T-helper 22 cell (primary cell): Measurements from ENCODE around the gene CHD3.
"Not testable (repeated sequence)": the region's sequence is repeated elsewhere in the genome, so short reads cannot be mapped to it uniquely, and the experiment has no call there.

Source experiments
- DNase-seq: peaks from one replicate; pipeline ENCODE4 v3.0.0-alpha.2; 2020; ENCODE audit warnings: low read depth

The CHD3 gene

DNA sequence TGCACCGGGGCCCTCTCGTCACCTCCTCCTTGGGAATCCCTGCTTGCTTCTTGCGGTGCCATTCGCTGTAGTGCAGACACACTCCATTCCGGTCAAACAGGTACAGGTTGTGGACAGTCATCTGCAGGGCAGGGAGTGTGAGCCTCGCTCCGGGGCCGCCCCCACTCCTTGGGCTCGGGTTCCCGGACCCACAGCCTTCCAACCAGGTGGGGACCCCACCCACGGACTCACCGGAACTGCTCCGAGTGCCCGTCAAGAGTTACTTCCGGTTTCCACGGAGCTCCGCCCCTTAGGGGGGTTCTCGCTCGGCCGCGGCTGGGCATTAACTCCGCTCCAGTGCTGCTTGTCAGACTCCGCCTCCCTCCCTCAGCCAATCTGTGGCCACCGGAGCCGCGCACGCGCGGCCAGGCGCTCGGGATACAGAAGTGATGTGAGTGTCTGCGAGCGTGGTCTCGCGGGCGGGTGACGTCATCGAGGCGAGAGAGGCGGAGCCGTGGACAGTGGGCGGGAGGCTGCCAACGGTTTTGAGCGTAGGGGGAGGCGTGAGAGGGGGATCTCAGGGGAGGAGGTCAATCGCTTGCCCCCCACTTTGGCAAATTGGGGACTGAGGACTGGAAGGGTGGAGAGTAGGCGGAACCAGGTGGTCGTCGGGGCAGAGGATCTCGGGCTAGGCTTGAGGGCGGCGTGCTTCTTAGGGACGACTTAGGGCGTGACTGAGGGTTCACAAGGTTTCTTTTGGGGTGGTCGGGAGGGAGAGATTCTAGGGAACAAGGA lies 43.3 kb downstream of the CHD3 start, which contains the start of the genes CNTROB and TRAPPC1:
CNTROB (plus strand) TSS at position 498 of the 774 bp plus-strand sequence. CDS start 874 bp downstream, outside the sequence.
TRAPPC1 (minus strand) TSS at position 238 of the 774 bp plus-strand sequence; CDS start at position 121, 117 bp downstream.
- peak; percentile 99 for DNase-seq

DNA sequence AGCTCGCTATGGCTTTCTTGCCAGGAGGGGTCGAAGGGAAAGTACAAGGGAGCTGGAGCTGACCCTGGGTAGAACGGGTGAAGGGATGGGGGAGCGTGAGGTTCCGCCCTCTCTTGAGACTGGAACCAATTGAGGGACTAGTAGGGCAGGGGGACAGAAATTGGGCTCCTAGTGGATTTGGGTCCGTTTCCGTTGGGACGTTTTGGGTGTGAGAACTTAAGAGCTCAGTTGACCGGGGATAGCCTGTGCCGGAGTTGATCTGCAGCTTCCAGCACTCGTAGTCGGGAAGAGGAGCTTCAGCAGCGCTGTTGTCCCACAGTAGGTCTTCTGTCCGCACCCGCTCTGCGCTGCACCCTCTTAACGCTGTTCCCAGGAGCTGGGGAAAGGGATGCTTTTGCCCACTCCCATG lies 43.9 kb downstream of the CHD3 start:
- no peak for DNase-seq

- no peak for DNase-seq
These were observed 44.4 kb downstream of the CHD3 start for GRCh38 chr17:7932949-7933348.

DNA sequence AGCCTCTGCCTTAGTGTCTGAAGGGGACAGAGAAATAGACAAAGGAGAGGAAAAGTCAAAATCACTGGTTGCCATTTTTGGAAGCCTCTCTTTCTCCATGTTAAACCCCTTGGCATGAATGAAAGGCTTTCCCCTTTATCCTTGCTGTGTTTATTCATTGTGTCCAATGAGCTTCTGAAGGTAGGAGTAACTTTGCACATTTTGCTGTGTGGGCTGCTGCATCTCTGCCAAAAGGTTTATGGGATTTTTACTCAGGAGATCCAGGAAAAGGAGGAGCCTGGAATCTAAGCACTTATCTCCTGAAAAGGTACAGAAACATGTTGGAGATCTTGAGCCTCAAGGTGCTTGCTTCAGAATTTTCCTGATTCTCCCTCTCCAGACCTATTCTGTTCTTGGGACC lies 47.3 kb downstream of the CHD3 start:
- no peak for DNase-seq

DNA sequence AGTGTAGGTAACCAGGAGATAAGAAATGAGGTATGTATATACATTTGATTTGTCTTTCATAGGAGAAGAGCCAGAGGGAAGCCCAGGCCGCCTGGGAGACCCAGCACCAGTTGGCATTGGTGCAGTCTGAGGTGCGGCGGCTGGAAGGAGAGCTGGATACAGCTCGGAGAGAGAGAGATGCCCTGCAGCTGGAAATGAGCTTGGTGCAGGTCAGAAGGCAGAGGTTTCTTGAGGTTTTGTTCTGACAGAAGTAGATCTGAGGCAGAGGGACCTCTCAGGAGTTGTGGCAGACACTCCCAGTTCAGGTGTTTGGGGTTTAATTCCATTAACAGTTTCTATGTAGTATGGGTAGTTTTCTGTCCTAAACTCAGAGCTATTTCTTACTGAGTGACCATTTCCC lies 51.4 kb downstream of the CHD3 start:
- DNase-seq, result no peak

DNA sequence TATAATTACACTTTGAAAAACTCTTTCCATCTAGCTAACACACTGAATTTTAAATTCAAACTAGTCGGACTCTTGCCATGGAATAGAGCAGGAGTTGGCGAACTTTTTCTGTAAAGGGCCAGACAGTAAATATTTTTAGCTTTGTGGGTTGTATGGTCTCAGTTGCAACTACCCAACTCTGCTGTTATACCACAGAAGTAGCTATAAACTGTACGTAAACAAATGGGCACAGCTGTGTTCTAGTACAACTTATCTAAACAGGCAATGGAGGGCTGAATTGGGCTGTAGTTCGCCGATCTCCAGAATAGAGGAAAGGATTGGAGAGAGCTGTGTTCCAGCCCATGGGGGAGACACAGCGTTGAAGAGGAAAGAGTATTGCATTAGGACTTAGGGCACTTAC lies 52.2 kb downstream of the CHD3 start:
- no peak for DNase-seq

GRCh38 chr17:7943291-7943690 lies 54.7 kb downstream of the CHD3 start:
- DNase-seq, result no peak

- no peak for DNase-seq
These were observed 55.7 kb downstream of the CHD3 start for GRCh38 chr17:7944326-7944725.

- no peak for DNase-seq
These were observed 57.1 kb downstream of the CHD3 start for GRCh38 chr17:7945651-7946050.

DNA sequence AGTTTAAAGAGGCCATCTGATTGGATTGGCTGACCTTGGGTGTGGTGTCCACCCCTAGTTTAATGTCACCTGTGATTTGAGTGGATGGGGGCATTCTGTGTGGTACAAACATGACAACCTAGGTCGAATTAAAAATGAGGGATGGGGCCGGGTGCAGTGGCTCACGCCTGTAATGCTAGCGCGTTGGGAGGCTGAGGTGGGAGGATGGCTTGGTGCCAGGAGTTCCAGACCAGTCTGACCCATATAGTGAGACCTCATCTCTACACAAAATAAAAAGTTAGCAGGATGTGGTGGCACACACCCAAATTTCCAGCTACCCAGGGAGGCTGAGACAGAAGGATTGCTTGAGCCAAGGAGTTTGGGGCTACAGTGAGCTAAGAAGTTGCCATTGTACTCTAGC lies 57.9 kb downstream of the CHD3 start:
- no peak for DNase-seq

GRCh38 chr17:7947651-7948050 lies 59.1 kb downstream of the CHD3 start:
- no peak for DNase-seq

- DNase-seq, result no peak
These were observed 62.0 kb downstream of the CHD3 start for GRCh38 chr17:7950578-7950977.

- no peak for DNase-seq
These were observed 62.7 kb downstream of the CHD3 start for GRCh38 chr17:7951143-7951792.

DNA sequence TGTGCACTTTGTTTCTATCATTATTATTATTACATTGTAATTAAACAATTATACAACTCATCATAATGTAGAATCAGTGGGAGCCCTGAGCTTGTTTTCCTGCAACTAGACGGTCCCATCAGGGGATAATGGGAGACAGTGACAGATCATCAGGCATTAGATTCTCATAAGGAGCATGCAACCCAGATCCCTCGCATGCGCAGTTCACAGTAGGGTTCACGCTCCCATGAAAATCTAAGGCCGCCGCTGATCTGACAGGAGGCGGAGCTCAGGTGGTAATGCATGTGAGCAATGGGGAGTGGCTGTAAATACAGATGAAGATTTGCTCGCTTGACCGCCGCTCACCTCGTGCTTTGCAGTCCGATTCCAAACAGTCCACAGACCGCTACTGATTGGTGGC lies 64.7 kb downstream of the CHD3 start:
- not testable (repeated sequence) for DNase-seq

GRCh38 chr17:7955414-7956227 lies 67.0 kb downstream of the CHD3 start:
- DNase-seq, result no peak

- no peak for DNase-seq
These were observed 67.8 kb downstream of the CHD3 start for GRCh38 chr17:7956228-7956965.

DNA sequence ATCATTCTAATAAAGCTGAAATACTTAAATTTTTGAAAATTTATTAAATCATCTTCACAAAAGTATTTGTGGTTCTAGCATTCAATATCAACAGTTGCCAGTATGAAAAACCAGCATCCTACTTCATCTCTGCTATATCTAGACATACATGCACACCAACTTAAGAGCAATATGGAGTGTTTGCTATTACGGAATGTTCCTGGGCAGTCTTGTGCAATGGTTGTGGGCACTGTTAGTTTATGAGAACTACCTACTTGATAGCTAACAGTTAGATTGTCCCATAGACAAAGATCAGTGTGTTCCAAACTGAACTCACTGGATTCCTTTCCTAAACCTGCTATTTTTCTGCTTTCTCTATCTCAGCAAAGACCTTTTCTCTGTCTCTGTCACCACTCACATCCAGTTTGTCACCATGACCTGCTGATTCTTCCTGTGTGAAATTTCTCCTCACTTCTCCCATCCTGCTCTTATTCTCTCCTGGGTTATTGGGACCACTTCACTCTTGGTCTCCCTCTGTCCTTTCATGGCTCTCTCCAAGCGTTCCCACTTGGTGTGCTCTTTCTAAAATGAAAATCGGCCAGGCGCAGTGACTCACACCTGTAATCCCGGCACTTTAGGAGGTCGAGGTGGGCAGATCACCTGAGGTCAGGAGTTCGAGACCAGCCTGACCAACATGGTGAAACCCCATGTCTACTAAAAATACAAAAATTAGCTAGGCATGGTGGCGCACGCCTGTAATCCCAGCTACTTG lies 71.1 kb downstream of the CHD3 start:
- no peak for DNase-seq

DNA sequence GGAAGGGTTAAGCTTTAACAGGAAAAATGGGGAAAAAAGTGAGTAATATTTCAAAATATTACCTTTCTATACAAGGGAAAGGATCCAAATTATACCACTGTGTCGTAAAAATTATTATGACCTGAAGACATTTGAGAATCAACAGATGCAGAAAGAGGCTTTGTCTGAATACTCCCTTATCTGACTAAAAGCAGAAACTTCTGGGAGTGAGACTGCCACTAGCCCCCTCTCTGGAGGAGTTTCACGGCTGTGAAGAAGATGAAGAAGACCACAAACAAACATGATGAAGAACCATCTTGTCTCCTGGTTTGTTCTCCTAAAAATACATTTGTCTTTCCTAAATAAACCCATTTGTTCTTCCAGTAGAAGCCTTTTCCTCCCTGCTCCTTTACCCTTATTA lies 72.8 kb downstream of the CHD3 start:
- DNase-seq, result no peak
